ENCODE data around the gene KCNH2. TPM values are rescaled to one million over a fixed set of nuclear protein-coding genes. Genes with fewer than 3 reads are reported as not detected.

Gene KCNH2
- total RNA-seq, 3 donors from 2014 or later (not counting 1 experiment from before 2014, with no cell fraction given), result 0.39 to 0.60 TPM; not detected in 1

GRCh38 chr7:150996376-150997074 is 18.4 kb upstream of the KCNH2 start:
- no peak for DNase-seq
- H3K4me3 Mint-ChIP-seq, result no peak overlapping the region
- peaks cover 13 to 41% of the 10 kb centered on the region in 2 donors for H3K4me1 Mint-ChIP-seq

GRCh38 chr7:150994838-150995510 is 16.9 kb upstream of the KCNH2 start:
- WGBS (ENCODE audit: insufficient coverage), result 41% methylated on average over 19 of the region's 19 CpGs
- no peak overlapping the region for H3K4me3 Mint-ChIP-seq
- Histone ChIP-seq H3K9me3 (ENCODE audit: control insufficient read depth, insufficient read depth, low read length) (peaks cover 10% of the 10 kb centered on the region), H3K4me1 (ENCODE audit: control insufficient read depth, insufficient read depth, low read length) (peaks cover 49% of the 10 kb centered on the region), H3K4me3 (ENCODE audit: low read length) (no peak overlapping the region), H3K27ac (ENCODE audit: low read length) (no peak overlapping the region), H3K36me3 (ENCODE audit: control insufficient read depth, insufficient read depth, low read length) (no peaks in the 10 kb centered on the region), H3K27me3 (ENCODE audit: control insufficient read depth, insufficient read depth, low read length) (no peaks in the 10 kb centered on the region)
- H3K27ac Mint-ChIP-seq, result no peak overlapping the region
- peaks cover 8 to 15% of the 10 kb centered on the region in 2 donors for H3K27me3 Mint-ChIP-seq (ENCODE audit: low read depth in 2 of 2)
- peaks cover 0 to 5% of the 10 kb centered on the region in 2 donors for H3K9me3 Mint-ChIP-seq
- H3K36me3 Mint-ChIP-seq, result no peaks in the 10 kb centered on the region
- peaks cover 7 to 26% of the 10 kb centered on the region in 2 donors for H3K4me1 Mint-ChIP-seq
- intact Hi-C loops (cut with micrococcal nuclease), result no loop called here
- no peak for TF ChIP-seq CTCF (IDR thresholded peaks at IDR 0.05)
- ATAC-seq (no peak), DNase-seq (no peak)

More at GRCh38 chr7:150996376-150997074, 18.4 kb upstream of the KCNH2 start:
- H3K4me1 ChIP-seq (ENCODE audit: control insufficient read depth, insufficient read depth, low read length), result peaks cover 65% of the 10 kb centered on the region
- WGBS (ENCODE audit: insufficient coverage), result 13% methylated on average over 30 of the region's 31 CpGs
- no peaks in the 10 kb centered on the region for H3K9me3 Mint-ChIP-seq
- peaks cover 13% of the 10 kb centered on the region for H3K9me3 ChIP-seq (ENCODE audit: control insufficient read depth, insufficient read depth, low read length)
- H3K27ac ChIP-seq (ENCODE audit: low read length), result no peak overlapping the region
- no peak overlapping the region for H3K4me3 ChIP-seq (ENCODE audit: low read length)
- ATAC-seq, result no peak
- no peaks in the 10 kb centered on the region for H3K36me3 Mint-ChIP-seq
- H3K27me3 ChIP-seq (ENCODE audit: control insufficient read depth, insufficient read depth, low read length), result no peaks in the 10 kb centered on the region
- no peak overlapping the region for H3K27ac Mint-ChIP-seq
- no peaks in the 10 kb centered on the region for H3K27me3 Mint-ChIP-seq (ENCODE audit: low read depth in 2 of 2)
- TF ChIP-seq CTCF (IDR thresholded peaks at IDR 0.05), result no peak
- no peaks in the 10 kb centered on the region for H3K36me3 ChIP-seq (ENCODE audit: control insufficient read depth, insufficient read depth, low read length)
- intact Hi-C loops (cut with micrococcal nuclease), result no loop called here

- 27% methylated on average over 15 of the region's 15 CpGs for WGBS (ENCODE audit: insufficient coverage)
- H3K27ac Mint-ChIP-seq, result no peak overlapping the region
- peaks cover 13 to 16% of the 10 kb centered on the region in 2 donors for H3K27me3 Mint-ChIP-seq (ENCODE audit: low read depth in 2 of 2)
- H3K4me3 Mint-ChIP-seq, result peak overlapping the region; percentile 64
- ATAC-seq (peak in 2 of 3 donors; percentile 37 to 51), DNase-seq (peak in 1 of 2 donors; percentile 52)
- no peaks in the 10 kb centered on the region for H3K27me3 ChIP-seq (ENCODE audit: control insufficient read depth, insufficient read depth, low read length)
- no peaks in the 10 kb centered on the region for H3K36me3 Mint-ChIP-seq
- H3K4me1 Mint-ChIP-seq, result peaks cover 7 to 21% of the 10 kb centered on the region in 2 donors
- peaks cover 3% of the 10 kb centered on the region for H3K9me3 ChIP-seq (ENCODE audit: control insufficient read depth, insufficient read depth, low read length)
- peaks cover 44% of the 10 kb centered on the region for H3K4me1 ChIP-seq (ENCODE audit: control insufficient read depth, insufficient read depth, low read length)
- no peak overlapping the region for H3K27ac ChIP-seq (ENCODE audit: low read length)
- H3K36me3 ChIP-seq (ENCODE audit: control insufficient read depth, insufficient read depth, low read length), result no peaks in the 10 kb centered on the region
- intact Hi-C loops (cut with micrococcal nuclease), result no loop called here
- no peak overlapping the region for H3K4me3 ChIP-seq (ENCODE audit: low read length)
- no peak for TF ChIP-seq CTCF (IDR thresholded peaks at IDR 0.05)
- peaks cover 0 to 5% of the 10 kb centered on the region in 2 donors for H3K9me3 Mint-ChIP-seq
These were observed 16.2 kb upstream of the KCNH2 start for GRCh38 chr7:150994141-150994837.

Data from natural killer cell (primary cell).